Muscle of back (tissue), 13 donors: Measurements from ENCODE around the gene L3MBTL3. TPM values are rescaled to one million over a fixed set of nuclear protein-coding genes. Genes with fewer than 3 reads are reported as not detected.

Experiments
- DNase-seq, 3 donors: peaks; one replicate each; pipeline versions ENCODE4 v3.0.0 to v3.0.0-alpha.2; 2013
- long read RNA-seq, 9 donors: transcript quantifications; one replicate each; lab custom pipeline, GENCODE V29; 2026
- polyA plus RNA-seq, 10 donors: library from polyadenylated mRNA; unstranded; fragments of 120-200 nt; gene quantifications; one replicate each; pipeline ENCODE4 v1.2.1, GENCODE V29; 2013; ENCODE audit not compliant: insufficient read length in 10 of 10

The L3MBTL3 gene
- 1 to 10 TPM; 4.6 to 8.8 (median 6.5) TPM for polyA plus RNA-seq
- long read RNA-seq, donor 1, result 0 reads
- long read RNA-seq, donor 2, partial matches to known transcripts, result 0 of 1 reads
- long read RNA-seq, donor 2, other reads (novel, unspliced or antisense), result 0 of 1 reads
- long read RNA-seq, donor 3, result 0 reads
- long read RNA-seq, donor 4, result 0 reads
- long read RNA-seq, donor 5, partial matches to known transcripts, result 0 of 1 reads
- long read RNA-seq, donor 5, other reads (novel, unspliced or antisense), result 0 of 1 reads
- long read RNA-seq, donor 6, result 0 reads
- long read RNA-seq, donor 7, result 0 reads
- long read RNA-seq, donor 8, result 0 reads
- long read RNA-seq, donor 9, result 0 reads

DNA sequence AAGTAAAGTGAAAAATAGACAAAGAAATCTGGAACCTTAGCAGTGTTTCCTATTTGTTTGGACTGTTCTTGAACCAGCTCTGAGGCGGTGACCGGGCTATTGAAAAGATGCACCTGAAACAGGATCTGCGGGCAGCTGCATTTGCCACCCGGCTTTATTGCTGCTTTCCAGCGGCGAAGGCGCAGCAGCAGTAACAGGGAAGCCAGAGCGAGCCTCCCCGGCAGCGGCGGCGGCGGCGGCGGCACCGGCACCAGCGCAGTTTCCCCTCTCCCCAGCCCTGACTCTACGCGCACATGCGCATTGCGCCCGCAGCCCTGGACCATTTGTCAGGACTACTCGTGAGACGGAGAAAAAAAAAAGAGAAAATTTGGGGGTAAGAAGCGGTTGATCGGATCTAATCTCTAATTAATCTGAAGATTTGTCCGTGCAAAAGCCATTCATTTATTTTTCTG lies at the start of gene L3MBTL3:
Gene L3MBTL3, plus strand, starts transcription at position 290 of the 452 bp plus-strand sequence. CDS start 24,119 bp downstream, outside the sequence.
- DNase-seq, result peak; percentile 83 to 95 (median 89)

DNA sequence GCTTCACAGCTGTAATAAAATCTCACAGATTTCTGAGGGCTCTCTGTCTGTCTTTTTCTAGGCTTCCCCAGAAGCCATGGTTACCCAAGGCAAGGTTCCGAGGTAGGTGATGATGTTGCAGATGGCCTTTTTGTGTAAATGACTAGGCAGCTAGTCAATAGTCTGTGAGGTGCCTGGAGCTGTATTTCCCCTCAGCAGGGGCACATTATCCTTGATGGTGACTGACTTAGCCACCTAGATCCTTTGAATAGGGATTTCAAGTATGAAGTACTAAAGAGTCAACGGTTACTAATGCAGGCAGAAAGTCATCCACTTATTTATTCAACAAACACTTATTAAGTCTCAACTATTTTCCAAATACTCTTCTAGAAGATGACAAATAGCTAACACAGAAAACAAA lies 49.3 kb upstream of the L3MBTL3 start:
- no peak for DNase-seq

DNA sequence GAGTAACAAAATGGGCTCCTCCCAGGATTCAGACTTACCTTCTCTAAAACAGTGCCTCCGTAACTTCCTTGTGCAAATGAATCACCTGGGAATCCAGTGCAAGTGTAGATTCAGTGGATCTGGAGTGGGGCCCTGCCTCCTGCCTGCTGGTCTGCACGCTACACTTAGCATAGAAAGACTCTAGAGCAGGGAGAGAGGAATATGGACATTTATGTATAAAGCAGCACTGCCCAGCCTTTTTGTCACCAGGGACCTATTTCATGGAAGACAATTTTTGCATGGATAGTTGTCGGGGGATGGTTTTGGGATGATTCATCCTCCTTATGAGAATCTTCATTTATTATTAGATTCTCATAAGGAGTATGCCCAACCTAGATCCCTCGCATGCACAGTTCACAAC lies 42.3 kb upstream of the L3MBTL3 start:
- no peak for DNase-seq

DNA sequence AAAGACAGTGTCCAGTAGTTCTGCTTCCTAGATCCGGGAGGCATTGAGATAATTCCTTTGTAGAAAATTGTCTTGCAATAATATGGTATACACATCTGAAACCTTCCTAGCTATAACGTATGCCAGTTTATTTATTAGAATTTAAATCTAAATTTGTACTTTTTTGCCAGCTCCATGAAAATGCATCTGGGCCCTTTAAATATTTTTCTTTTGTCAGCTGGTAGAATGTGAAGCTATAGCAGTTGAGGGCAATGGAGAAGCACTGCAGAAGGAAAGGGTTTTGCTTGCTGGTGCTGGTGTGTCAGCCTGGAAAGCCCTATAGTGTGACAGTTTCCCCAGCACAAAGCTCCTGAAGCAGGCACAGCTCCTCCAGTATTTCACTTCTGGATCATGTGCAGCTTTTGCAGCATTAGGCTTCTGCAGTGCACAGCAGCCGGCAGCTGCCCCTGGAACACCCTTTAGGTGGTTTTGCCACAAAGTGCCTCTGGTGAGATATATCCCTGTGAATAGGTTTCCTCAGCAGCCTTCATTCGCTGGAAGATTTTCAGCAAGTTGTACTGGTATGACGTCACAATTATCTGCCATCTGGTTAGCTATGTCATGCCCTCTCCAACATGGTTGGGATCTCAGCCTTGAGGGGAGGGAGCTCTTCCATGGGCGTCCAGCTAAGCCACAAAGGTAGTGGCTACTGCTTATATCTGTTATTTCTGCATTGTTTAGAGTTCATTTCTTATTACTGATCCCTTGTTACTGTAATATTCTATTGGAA lies 40.0 kb upstream of the L3MBTL3 start:
- no peak for DNase-seq

DNA sequence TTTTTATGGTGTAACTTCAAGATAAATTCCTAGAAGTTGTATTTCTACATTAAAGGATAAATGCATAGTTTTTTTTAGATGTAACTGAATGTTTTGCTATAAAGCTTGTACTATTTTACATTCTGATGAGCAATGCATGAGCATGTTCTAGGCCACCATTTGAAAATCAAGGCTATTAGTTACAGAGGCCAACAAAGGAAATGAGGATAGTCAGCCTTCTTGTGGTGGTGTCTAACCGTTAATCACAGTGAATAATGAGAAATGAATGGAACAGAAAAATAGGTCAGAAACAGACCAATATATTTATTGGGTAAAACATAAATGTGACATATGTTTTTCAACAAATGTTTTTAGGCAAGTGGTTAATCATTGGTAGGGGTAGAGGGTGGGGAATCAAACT lies 37.6 kb upstream of the L3MBTL3 start:
- no peak for DNase-seq

DNA sequence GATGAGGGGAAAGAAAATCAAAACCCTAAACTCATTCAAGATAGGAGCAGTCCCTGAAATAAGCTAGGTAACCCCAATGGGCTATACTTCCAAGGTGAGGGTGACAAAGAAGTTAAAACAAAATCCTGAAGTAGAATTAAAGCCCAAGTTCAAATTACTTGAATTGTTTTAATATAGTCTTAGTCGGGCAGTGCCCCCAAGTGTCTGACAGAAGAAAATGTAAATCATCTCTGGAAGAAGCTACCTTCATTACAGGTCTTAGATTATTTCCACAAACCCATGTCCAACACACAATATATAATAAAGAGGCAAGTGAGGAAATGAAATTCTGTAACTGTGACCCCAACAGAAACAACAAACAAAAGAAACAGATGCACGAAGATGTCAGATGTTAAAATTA lies 36.8 kb upstream of the L3MBTL3 start:
- DNase-seq, result no peak

DNA sequence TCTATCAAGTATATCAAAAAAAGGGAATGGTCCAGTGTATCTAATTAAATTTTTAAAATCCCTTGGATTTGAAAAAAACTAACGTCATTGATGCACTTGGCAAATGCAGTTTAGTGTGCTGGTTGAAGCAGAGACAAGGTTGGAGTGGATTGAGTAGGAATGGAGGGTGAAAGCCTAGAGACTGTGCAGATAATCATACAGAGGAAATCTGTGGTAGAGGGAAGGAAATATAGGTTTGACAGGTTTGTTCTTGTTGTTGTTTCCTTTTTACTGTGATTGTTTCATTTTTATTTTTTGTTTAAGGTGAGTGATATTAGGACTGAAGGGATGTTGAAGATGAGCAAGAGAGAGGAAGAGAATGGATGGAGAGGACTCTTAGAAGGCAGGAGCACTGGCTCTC lies 29.0 kb upstream of the L3MBTL3 start:
- no peak for DNase-seq

DNA sequence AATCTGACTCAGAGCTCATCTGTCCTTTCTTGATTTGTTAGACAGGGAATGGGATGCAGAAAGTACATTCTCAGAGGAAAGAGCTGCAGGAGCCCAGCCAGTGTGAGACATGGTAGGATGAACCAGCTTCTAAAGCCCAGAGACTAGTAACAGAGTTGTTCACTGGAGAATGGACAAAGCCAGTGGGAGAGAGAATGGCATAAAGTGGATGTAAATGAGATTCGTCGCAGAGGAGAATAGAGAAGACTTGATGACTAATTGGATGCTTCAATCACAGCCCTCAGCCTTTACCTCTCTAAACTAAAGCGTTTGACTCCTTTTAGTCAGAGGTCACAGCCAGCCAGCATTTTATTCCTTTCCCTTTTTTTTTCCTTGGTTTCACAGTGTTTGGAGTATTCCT lies 25.5 kb upstream of the L3MBTL3 start:
- no peak for DNase-seq

DNA sequence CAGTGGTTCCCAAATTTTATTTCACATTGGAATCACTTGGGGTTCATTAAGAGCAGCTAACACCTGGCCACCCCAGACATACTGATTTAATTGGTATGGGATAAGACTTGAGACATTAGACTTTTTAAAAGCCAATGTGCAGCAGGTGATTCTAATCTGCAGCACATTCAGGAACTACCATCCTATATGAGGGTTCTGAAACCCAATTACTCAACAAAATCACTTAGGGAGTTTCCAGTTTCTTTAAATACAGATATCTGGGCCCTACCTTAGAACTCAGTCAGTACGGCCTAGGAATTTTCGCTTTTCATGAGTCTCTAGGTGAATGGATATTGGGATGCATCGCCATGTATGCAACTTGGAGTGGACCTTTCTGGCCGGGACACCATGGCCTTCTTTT lies 24.0 kb upstream of the L3MBTL3 start:
- no peak for DNase-seq

DNA sequence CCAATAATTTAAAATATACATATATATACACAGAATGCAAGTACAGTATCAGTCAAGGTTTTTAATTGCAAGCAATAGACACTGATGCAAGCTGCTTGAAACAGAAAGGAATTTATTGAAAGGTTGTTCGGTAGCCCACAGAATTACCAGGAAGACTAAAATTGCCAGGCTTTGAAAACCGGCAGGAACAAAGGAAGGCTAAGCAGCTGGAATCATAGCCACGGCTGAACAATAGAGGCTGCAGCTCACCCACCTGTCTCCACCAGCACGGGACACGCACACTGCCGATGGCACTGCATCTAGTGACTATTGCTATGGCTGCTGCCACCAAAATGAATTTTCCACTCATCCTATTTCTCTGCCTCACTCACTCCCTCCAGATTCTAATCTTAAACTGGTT lies 22.0 kb upstream of the L3MBTL3 start:
- no peak for DNase-seq

DNA sequence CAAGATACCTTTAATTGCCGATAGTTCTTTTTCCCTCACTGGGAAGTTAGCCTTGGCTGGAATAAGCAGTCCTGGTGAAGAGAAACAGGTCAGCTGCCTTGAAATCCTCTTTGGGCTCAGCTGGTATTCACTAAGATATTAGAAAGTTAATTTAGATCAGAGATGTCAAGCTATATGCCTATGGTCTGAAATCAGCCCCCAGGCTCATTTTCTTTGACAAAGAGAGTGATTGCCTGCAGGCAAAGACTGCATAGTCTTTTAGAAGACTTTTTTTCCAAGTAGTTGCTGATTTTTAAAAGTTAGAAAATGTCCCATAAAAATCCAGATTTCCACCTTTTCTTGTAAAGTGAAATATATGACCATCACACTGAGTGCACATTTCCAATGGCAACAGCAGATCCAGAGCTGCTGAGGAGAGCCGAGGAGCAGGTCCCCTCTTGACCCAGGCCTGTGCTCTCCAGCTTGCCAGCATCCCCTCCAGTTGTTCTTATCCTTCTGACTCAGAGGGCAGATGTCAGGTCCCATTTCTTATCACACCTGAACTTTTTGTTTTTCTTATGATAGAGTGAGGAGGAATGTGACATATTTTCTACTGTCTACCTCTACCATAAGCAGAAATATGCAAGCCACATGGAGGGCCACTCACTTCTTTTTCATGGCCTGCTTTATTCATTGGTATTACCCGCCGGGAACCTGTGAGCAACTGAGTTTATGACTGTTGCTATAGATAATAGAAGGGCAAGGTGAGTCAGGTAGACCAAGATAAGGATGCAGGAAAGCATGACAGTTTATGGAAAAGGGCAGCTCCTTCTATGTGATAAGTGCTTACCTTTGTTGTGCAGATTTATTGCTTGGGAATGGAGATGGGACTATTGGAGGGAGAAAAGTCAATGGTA lies 17.6 kb upstream of the L3MBTL3 start:
- DNase-seq, result no peak

DNA sequence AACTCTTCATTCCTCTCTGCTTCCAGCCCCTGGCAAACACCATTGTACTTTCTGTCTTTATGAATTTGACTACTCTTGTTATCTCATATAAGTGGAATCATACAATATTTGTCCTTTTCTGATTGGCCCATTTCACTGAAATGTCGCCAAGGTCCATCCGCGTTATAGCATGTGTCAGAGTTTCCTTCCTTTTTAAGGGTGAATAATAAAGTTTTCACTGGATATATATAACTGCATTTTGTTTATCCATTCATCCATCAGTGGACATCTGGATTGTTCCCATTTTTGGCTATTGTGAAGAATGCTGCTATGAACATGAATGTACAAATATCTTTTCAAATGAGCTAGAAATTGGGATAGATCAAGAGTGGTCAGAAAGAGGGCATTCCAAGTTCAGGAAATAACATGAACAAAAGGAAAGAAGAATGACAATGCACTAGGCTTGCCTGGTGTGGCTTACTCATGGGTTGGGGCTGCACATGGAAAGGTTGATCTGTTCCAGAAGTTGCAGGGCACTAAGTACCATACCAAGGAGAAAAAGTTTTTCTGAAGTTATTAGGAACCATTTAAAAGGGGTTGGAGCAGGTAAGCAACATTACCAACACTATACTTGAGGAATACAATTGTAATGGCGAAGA lies 10.0 kb upstream of the L3MBTL3 start:
- no peak for DNase-seq

DNA sequence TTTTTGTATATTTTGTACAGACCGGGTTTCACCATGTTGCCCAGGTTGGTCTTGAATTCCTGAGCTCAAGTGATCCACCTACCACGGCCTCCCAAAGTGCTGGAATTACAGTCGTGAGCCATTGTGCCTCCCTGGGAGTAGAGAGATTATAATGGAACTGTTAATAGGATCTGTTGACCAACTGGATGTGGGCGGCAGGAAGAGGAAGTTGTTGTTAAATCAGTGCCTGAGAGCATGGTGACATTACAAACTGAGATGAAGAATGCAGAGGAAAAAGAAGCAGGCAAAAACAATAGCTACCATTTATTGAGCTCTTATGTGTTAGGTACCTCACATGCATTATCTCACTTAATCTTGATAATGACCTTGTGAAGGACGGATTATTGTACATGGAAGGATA lies 9.2 kb upstream of the L3MBTL3 start:
- DNase-seq, result no peak

DNA sequence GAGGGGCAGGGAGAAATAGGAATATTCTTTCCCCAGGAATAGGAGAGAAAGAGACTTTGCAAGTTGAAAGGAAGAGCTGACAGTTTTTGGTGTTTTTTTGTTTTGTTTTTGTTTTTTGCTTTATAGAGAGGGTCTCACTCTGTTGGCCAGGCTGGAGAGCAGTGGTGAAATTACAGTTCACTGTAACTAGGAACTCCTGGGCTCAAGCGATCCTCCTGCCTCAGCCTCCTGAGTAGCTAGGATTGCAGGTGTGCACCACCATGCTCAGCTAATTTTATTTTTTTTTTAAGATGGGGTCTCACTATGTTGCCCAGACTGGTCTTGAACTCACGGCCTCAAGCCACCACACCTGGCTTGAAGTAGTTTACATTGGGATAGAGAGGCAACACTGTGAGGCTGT lies 8.0 kb upstream of the L3MBTL3 start:
- no peak for DNase-seq

DNA sequence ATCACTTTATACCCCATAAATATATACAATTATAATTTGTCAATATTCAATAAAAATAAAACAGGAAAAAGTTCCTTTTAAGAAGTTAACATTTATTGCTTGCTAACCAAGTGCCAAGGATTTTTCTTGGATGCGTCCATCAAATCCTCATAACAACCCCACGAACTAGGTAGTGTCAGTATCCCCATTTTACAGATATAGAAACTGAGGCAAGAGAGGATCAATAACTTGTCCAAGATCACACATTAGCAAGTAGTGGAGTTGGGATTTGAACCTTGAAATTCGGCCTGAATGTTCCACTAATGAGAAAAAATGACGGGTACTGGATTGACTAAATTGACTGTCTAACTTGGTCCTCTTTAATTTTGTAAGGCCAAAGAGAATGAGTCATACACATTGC lies 5.7 kb upstream of the L3MBTL3 start:
- DNase-seq, result no peak

DNA sequence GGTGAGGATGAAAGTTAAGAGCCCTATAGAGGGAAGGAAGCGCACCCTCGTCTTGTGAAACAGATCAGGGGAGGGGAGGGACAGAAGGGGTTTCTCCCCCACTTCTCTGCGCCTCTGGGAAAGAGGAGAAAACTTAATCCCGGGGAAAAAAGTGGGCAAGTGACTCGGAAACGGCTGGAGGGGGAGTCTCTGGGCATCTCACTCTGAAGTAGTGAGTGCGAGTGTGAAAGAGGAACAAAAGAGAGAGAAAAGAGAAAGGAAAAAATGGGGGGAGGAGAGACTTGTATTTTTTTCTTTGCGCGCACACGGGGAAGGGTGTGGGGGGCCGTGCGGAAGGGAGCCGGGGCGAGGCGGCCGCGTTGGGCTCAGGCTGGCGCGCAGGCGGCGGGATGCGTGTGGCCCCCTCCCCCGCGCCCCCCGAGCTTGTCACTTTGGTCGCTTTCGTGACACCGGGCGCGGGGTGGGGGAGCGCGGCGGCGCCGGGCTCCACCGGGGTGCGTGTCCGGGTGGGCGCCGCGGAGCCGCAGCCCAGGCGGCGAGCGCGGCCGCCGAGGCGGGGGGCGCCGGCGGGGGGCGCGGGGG lies 454 bp downstream of the L3MBTL3 start:
- no peak for DNase-seq

DNA sequence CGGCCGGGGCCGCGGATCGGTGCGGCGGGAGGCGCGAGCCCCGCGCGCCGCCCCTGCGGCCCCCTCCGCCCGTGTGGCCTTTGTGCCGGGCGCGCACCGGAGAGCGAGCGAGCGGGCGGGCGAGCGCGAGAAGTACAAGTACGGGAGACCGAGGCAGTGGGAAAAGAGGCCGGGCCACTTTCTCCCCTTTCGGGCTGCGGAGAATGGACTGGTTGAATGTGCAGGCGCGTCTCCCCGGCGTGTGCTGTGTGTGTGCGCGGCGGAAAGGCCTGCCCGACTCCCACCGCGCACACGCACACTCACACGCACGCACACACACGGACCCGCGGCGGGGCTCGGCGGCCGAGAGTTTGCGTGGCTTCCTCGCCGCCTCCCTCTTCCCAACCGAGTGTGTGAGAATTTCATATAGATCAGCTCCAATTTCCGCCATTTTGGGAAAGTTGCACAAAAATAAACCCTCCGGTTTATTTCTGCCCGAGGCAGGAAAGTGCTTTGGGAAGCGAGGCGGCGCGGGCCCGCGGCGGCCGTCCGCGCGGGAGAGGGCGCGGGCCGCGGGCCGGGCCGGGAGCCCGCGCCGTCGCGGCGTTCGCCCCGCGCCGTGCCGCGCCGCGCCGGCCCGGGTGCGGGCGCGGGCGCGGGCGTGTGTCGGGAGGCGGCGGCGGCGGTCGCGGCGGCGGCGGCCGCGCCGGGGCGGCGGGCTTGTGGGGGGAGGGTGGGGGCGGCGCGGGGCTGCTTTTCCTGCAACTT lies 1.1 kb downstream of the L3MBTL3 start:
- DNase-seq, result peak in 2 of 3 donors; percentile 47 to 82

DNA sequence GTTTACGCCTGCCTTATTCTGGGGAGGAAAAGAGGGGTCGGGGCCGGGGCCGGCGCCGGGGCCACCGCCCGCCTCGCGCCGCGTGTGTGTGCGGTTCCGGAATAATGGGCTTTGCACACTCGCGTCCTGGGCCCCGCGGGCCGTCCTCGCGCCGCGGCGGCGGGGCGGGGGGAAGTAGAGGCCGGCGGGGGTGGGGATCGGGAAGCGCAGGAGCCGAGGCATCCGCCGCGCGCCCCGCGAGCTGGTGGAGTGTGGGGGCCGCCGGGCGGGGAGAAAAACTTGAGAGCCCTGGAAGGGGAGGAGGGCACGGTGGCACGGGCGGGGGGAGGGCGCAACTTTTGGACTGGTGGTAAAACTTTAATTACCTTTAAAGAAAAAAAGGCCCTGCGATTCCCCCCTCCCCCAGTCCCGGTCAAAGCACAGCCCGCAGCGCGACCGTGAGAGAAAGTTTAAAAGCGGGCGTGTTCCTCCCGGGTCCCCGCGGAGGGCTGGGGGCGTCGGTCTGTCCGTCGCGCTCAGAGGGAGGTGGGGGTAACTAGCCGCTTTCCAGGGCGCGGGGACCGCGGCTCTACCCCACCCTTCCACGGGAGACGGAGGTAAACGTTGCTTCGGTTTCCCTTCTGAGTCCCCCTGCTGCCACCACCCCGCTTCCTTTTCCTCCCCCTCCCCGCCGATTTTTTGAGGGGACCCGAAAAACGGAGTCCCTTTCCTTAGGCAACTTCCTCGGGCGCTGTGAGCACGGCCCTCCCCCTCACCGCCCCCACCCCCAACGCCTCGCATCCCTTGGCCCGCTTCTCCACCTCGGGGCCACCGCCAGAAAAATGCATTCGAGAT lies 1.9 kb downstream of the L3MBTL3 start:
- peak in 2 of 3 donors; percentile 34 to 71 for DNase-seq

DNA sequence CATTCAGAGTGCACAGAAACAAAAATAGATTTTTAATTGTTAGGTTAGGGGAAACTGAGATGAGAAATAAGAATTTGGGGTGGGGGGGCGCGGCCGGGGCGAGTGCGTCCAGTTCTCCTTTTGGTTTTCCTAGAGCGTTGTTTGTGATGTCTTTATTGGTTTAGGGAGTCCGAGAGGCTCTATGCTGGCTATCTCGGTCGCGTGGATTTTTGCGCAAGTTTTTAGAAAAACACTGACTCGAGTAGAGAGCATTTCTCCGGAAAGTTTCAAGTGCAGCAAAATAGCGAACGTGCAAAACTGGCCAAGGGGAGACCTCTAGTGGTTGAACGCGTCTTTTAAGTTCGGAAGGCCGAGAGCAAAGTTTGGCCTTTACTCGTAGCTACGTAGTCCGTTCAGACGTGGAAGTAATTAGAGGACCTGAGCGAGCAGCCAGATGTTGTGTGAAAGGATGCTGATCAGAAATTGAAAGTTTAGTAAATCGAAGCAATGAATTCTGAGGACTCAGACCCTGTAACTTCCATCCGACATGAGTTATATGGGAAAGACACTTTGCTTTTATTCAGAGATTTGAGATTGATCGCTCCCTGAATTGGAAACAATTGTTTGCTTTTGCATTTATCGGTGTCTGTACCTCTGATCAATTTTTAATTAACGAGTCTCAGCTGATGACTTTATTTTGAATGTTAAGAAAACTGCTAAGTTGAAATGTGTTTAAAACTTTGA lies 2.7 kb downstream of the L3MBTL3 start:
- DNase-seq, result peak; percentile 92 to 96 (median 93)
